DND-41 (cell line): ENCODE data around the gene PPARGC1A.

Experiments used
- ATAC-seq: fragments of 200-7000 bp; cut with Tn5 transposase; 3 replicates; pipeline ENCODE4 v1.9.1; 2021; ENCODE audit warnings: low read depth; ENCODE audit not compliant: insufficient read depth
- DNase-seq: peaks from one replicate; pipeline ENCODE4 v3.0.0-alpha.2; 2020
- H2AFZ ChIP-seq: 2 replicates; pipeline ENCODE4 v1.6.0; 2012; ENCODE audit warnings: low read depth, low read length
- H3K27ac ChIP-seq: 2 replicates; pipeline ENCODE4 v1.5.1; 2012; ENCODE audit warnings: low read length, inconsistent platforms
- H3K27me3 ChIP-seq: fragments of 200-600 bp; sonication (generic); 2 replicates; pipeline ENCODE4 v1.6.0; 2012; ENCODE audit warnings: low read length, mild to moderate bottlenecking, inconsistent platforms; ENCODE audit not compliant: insufficient read depth, poor library complexity
- H3K36me3 ChIP-seq: 2 replicates; pipeline ENCODE4 v1.5.1; 2012; ENCODE audit warnings: low read length, inconsistent platforms; ENCODE audit not compliant: insufficient read depth
- H3K4me1 ChIP-seq: 2 replicates; pipeline ENCODE4 v1.5.1; 2012; ENCODE audit warnings: mild to moderate bottlenecking, low read length; ENCODE audit not compliant: insufficient read depth
- H3K4me2 ChIP-seq: 2 replicates; pipeline ENCODE4 v1.6.0; 2012; ENCODE audit warnings: mild to moderate bottlenecking, moderate library complexity, low read length, inconsistent platforms; ENCODE audit not compliant: insufficient read depth
- H3K4me3 ChIP-seq, 2 experiments: fragments of 200-600 bp in 1 of 2; shearing (Covaris generic) in 1 of 2; 2 replicates each; pipeline ENCODE4 v1.5.1; 2012 to 2016; ENCODE audit warnings: inconsistent platforms in 2 of 2, low read length in 2 of 2, mild to moderate bottlenecking in 2 of 2, low read depth in 1 of 2, moderate library complexity in 1 of 2
- H3K79me2 ChIP-seq: 2 replicates; pipeline ENCODE4 v1.6.0; 2012; ENCODE audit warnings: low read length, inconsistent platforms; ENCODE audit not compliant: insufficient read depth
- H3K9ac ChIP-seq: 2 replicates; pipeline ENCODE4 v1.6.0; 2012; ENCODE audit warnings: low read depth, mild to moderate bottlenecking, inconsistent platforms, low read length, moderate library complexity
- H3K9me3 ChIP-seq: 2 replicates; pipeline ENCODE4 v1.5.1; 2012; ENCODE audit warnings: low read length, moderate library complexity, mild to moderate bottlenecking, inconsistent platforms; ENCODE audit not compliant: insufficient read depth, severe bottlenecking
- H4K20me1 ChIP-seq: 2 replicates; pipeline ENCODE4 v1.6.0; 2012; ENCODE audit warnings: low read length; ENCODE audit not compliant: insufficient read depth
- CTCF ChIP-seq: IDR thresholded peaks from 2 replicates; pipeline ENCODE4 v1.5.1; 2012; ENCODE audit warnings: borderline replicate concordance, low read length, moderate library complexity, mild to moderate bottlenecking; ENCODE audit not compliant: poor library complexity, severe bottlenecking; ENCODE audit errors: extremely low read depth
- EZH2 ChIP-seq: IDR thresholded peaks from 3 replicates; pipeline ENCODE4 v1.6.1; 2012; ENCODE audit warnings: borderline replicate concordance, low read depth, mild to moderate bottlenecking, moderate library complexity, low read length, inconsistent platforms; ENCODE audit not compliant: severe bottlenecking

Gene PPARGC1A

DNA sequence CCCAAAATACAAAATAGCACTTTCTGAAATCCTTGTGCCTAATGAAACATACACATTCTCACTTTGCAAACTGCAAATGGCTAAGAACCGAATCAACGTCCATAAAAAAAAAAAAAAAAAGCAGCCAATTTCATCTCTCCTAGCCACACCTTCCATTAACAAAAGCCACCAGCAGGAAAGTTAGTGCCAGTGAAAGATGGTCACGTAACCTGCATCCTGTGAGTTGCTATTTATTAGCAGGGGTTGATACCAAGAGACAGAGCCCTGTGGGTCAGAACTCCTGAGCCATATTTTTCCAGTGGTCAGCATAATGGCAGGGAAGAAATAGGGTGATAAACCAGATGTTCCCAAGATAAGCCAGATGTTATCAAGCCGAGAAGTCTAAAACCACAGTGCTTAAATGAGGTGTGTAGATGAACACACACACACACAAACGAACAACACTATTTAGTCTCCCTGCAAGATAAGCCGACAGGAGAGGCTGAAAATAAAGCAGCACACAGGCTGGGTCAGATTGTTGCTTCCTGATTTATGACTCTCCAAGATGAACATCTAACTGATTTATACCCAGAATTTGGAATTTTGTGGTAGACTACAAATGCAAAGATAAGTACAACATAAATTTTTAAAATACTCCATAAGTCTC lies 11.5 kb downstream of the PPARGC1A start:
- no peak overlapping the region for H3K4me3 ChIP-seq
- no peaks in the 10 kb centered on the region for H3K79me2 ChIP-seq
- H3K36me3 ChIP-seq: no peaks in the 10 kb centered on the region
- no peak overlapping the region for H3K27ac ChIP-seq
- H3K27me3 ChIP-seq: no peaks in the 10 kb centered on the region
- no peak for ATAC-seq
- no peak for DNase-seq
- no peak overlapping the region for H2AFZ ChIP-seq
- no peaks in the 10 kb centered on the region for H4K20me1 ChIP-seq
- no peak overlapping the region for H3K9ac ChIP-seq
- TF ChIP-seq CTCF: no peak
- TF ChIP-seq EZH2: no peak
- no peaks in the 10 kb centered on the region for H3K4me1 ChIP-seq
- no peak overlapping the region for H3K4me2 ChIP-seq
- H3K9me3 ChIP-seq: no peaks in the 10 kb centered on the region

DNA sequence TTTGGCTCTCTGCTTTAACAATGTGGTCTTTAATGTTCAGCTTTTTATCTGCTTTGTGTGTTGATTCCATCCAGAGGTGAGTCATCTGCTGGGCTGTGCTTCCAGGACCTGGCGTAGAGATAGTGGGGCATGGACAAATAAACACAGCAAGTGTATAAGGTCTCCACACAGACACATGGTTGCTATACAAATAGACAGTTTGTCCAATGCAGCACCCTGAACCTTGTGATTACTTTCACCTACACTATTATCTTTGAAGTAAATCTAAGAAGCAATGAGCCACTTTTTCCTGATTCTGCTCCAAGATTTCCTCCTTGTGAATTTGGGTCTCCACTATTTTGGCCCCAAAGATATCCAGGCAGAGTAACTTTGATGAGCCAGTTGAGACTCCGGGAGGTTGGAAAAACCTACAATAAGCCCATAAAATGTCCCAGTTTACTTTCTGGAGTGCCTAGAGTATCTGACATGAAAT lies 12.1 kb downstream of the PPARGC1A start:
- Histone ChIP-seq H3K27me3 (no peaks in the 10 kb centered on the region), H3K4me1 (no peaks in the 10 kb centered on the region), H3K4me2 (no peak overlapping the region), H3K9me3 (no peaks in the 10 kb centered on the region), H3K9ac (no peak overlapping the region), H2AFZ (no peak overlapping the region), H4K20me1 (no peaks in the 10 kb centered on the region), H3K79me2 (no peaks in the 10 kb centered on the region), H3K4me3 (no peak overlapping the region), H3K27ac (no peak overlapping the region), H3K36me3 (no peaks in the 10 kb centered on the region)
- TF ChIP-seq EZH2 (no peak), CTCF (no peak)
- DNase-seq (no peak), ATAC-seq (no peak)

DNA sequence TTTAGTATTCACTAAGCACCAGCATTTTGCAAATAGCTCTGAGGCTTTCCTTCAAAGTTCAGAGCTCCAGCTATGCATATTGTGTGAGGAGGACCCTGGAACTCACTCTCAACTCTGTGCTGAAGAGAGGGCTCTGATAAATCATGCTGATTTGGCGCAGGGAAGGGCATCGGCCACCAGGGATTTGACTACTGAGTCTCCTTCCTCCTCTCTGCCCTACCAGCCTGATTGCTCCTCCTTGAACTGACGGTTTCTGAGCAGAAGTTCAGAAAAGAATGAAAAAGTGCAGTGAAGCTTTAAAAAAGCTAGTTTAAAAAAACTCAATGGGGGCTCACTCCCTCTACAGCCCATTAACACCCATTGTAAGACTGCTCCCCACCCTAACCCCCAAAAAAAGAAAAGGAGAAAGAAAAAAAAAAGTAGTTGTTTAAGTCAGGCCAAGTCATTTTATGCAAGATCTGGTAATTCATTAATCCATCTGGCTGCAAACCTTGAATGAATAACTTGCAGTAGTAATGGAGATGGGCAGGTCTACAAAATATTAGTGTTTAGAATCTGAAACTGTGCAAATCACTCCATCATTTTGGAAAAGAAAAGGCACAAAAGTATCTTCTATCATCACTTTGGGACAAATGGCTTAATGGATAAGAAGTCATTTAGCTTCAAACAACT lies 13.3 kb downstream of the PPARGC1A start:
- no peaks in the 10 kb centered on the region for H3K27me3 ChIP-seq
- no peak for ATAC-seq
- H3K36me3 ChIP-seq: no peaks in the 10 kb centered on the region
- no peak overlapping the region for H3K4me2 ChIP-seq
- no peak for TF ChIP-seq CTCF
- H3K9me3 ChIP-seq: no peaks in the 10 kb centered on the region
- H3K27ac ChIP-seq: no peak overlapping the region
- no peaks in the 10 kb centered on the region for H3K79me2 ChIP-seq
- H2AFZ ChIP-seq: no peak overlapping the region
- no peak overlapping the region for H3K4me3 ChIP-seq
- no peaks in the 10 kb centered on the region for H4K20me1 ChIP-seq
- no peak overlapping the region for H3K9ac ChIP-seq
- DNase-seq: no peak
- no peaks in the 10 kb centered on the region for H3K4me1 ChIP-seq
